Loucy (cell line): ENCODE results near the gene GRWD1.

Experiments
- EZH2phosphoT487 ChIP-seq: fragments of 200-600 bp; IDR thresholded peaks from 2 replicates; pipeline ENCODE4 v1.6.1; 2018; ENCODE audit warnings: antibody characterized with exemption, mild to moderate bottlenecking, moderate library complexity, borderline replicate concordance
- TF ChIP-seq, protein P1 (sequence below): fragments of 200-600 bp; sonication (generic); conservative IDR thresholded peaks from 2 replicates; pipeline ENCODE4 v1.5.1; 2014; ENCODE audit warnings: mild to moderate bottlenecking, antibody characterized with exemption, low read length

DNA sequence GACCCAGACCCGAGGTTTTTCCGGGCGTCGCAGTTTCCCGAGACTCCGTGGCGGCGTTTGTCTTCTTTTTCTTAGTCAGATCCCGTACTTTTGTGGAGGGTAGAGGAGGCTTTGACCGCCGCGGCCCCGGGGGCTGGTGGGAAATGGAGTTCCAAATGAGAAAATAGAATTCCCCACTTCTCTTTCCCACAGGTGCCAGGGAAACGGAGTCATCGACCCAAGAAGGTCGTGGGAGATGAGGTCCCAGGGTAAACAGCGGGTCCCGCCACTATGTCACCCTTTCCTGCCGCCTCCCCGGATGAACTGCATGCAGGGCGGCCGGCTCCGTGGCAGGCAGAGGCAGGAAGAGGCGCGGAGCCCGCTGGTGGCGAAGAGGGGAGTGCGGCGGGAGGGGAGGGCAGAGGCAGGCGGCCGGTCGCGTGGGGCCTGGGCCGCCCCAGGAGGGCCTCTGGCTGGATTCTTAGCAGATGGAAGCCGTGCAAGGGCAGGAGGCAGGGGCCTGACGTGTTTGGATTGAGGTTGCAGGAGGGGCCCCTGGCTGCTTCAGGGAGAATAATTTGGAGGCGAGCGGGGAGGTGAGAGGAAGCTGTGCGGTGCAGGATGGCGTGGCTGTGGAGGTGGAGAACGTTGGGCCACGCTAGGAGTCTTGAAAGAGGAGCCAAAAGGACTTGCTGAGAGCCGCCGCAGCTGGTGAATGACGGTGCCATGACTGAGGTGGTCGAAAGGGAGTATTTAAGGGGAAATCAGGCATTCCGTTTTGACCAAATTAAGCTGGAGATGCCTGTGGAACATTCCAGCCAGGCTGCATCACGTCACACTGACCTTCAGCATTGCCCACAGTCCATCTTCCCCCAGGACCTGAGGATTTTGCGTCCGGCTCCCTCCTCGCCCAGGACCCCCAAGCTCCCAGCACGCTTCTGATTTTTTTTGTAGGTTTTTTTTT is 35.0 kb downstream of the GRWD1 start:
- TF ChIP-seq, protein P1, sequence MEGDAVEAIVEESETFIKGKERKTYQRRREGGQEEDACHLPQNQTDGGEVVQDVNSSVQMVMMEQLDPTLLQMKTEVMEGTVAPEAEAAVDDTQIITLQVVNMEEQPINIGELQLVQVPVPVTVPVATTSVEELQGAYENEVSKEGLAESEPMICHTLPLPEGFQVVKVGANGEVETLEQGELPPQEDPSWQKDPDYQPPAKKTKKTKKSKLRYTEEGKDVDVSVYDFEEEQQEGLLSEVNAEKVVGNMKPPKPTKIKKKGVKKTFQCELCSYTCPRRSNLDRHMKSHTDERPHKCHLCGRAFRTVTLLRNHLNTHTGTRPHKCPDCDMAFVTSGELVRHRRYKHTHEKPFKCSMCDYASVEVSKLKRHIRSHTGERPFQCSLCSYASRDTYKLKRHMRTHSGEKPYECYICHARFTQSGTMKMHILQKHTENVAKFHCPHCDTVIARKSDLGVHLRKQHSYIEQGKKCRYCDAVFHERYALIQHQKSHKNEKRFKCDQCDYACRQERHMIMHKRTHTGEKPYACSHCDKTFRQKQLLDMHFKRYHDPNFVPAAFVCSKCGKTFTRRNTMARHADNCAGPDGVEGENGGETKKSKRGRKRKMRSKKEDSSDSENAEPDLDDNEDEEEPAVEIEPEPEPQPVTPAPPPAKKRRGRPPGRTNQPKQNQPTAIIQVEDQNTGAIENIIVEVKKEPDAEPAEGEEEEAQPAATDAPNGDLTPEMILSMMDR: no peak
- TF ChIP-seq EZH2phosphoT487: no peak
